Stomach (tissue), 4 donors: ENCODE data around the gene RTN4R.

Source experiments
- EP300 ChIP-seq: sonication (generic); formaldehyde crosslinking; IDR thresholded peaks from one replicate; pipeline ENCODE4 v1.6.1; 2017; ENCODE audit warnings: antibody characterized with exemption
- POLR2A ChIP-seq, 4 donors: fragments of 450-650 bp; IDR thresholded peaks; one replicate each; pipeline ENCODE4 v1.6.1; 2016; ENCODE audit warnings: antibody characterized with exemption in 4 of 4, control low read depth in 2 of 4, mild to moderate bottlenecking in 1 of 4, moderate library complexity in 1 of 4
- POLR2AphosphoS5 ChIP-seq, 3 donors: sonication (generic); formaldehyde crosslinking; IDR thresholded peaks; one replicate each; pipeline ENCODE4 v1.6.1; 2016; ENCODE audit warnings: antibody characterized with exemption in 3 of 3
- TF ChIP-seq, protein P1 (sequence below), 7 experiments: fragments of 450-650 bp in 4 of 7; fragments of 200-600 bp in 3 of 7; sonication (generic) in 3 of 7; IDR thresholded peaks; one replicate each; pipeline ENCODE4 v1.5.1; 2016 to 2019; ENCODE audit warnings: antibody characterized with exemption in 7 of 7, control low read depth in 2 of 7, mild to moderate bottlenecking in 1 of 7

DNA sequence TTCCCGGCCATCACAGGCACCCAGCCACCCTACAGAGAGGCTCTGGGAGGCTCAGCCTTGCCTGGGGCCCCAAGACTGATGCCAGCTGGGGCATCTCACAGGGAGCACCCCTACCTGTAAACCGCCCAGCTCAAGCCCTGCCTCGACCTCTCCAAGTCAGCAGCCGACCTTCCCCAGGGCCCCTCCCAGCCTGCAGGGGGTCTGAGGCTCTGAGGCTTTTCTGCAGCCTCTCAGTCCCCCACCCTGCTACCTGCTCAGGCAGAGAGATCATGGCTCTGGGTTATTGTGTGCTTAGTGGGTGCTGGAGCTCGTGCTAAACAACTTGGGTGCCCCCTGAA is 23.1 kb upstream of the RTN4R start:
- TF ChIP-seq, protein P1, sequence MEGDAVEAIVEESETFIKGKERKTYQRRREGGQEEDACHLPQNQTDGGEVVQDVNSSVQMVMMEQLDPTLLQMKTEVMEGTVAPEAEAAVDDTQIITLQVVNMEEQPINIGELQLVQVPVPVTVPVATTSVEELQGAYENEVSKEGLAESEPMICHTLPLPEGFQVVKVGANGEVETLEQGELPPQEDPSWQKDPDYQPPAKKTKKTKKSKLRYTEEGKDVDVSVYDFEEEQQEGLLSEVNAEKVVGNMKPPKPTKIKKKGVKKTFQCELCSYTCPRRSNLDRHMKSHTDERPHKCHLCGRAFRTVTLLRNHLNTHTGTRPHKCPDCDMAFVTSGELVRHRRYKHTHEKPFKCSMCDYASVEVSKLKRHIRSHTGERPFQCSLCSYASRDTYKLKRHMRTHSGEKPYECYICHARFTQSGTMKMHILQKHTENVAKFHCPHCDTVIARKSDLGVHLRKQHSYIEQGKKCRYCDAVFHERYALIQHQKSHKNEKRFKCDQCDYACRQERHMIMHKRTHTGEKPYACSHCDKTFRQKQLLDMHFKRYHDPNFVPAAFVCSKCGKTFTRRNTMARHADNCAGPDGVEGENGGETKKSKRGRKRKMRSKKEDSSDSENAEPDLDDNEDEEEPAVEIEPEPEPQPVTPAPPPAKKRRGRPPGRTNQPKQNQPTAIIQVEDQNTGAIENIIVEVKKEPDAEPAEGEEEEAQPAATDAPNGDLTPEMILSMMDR (IDR thresholded peaks at IDR 0.05): no peak
- TF ChIP-seq POLR2AphosphoS5 (IDR thresholded peaks at IDR 0.05): no peak
- TF ChIP-seq POLR2A (IDR thresholded peaks at IDR 0.05): no peak
- TF ChIP-seq EP300: no peak
